ENCODE results near the gene SDK2. TPM values are rescaled to one million over a fixed set of nuclear protein-coding genes. Genes with fewer than 3 reads are reported as not detected.

SDK2 gene
- total RNA-seq, 2 donors from 2014 or later, result 1.5 to 5.6 TPM

DNA sequence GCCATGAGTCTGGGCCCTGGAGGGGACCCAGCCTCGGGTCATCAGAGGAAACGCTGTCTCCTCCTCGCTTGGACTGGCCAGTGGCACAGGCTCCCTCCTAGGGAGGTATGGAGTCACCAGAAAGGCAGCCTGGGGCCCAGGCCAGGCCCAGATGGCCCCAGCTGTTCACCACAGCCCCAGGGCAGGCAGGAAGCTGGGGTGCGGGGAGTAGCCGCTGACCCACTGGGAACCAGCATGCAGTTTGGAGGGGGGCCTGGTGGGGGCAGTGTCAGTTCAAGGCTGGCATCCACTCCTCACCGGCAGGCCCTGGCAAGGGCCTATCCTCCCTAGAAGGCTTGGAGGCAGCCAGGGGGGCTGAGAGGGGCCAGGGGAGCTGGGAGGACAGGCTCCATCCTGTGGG is 48.8 kb downstream of the SDK2 start:
- no peaks in the 10 kb centered on the region for H3K9me3 ChIP-seq
- DNase-seq (ENCODE audit: low spot score), result no peak

DNA sequence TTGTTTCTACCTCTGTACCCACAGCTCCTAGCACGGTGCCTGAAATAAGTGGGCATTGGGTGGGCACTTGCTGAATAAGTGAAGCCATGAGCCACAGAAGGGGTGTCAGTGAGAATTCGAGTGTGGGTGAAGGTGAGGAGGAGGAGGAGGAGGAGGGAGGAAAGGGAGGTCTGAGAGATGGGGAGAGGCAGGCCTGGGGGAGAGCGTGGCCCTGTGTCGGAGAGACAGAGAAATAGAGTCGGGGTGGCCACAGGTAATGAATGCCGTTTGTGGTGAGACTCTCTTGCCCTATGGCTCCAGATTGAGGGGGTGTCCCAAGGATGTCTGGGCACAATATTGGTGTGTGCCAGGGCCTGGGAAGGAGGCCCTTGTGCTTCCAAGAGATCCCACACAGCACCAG is 49.2 kb downstream of the SDK2 start:
- Histone ChIP-seq H3K36me3 (no peaks in the 10 kb centered on the region), H3K27ac (no peak overlapping the region), H3K4me3 (no peak overlapping the region), H3K4me1 (peaks cover 0 to 6% of the 10 kb centered on the region in 2 donors), H3K27me3 (no peaks in the 10 kb centered on the region), H3K9me3 (no peaks in the 10 kb centered on the region)
- DNase-seq (ENCODE audit: low spot score), result no peak
- TF ChIP-seq, protein P1, sequence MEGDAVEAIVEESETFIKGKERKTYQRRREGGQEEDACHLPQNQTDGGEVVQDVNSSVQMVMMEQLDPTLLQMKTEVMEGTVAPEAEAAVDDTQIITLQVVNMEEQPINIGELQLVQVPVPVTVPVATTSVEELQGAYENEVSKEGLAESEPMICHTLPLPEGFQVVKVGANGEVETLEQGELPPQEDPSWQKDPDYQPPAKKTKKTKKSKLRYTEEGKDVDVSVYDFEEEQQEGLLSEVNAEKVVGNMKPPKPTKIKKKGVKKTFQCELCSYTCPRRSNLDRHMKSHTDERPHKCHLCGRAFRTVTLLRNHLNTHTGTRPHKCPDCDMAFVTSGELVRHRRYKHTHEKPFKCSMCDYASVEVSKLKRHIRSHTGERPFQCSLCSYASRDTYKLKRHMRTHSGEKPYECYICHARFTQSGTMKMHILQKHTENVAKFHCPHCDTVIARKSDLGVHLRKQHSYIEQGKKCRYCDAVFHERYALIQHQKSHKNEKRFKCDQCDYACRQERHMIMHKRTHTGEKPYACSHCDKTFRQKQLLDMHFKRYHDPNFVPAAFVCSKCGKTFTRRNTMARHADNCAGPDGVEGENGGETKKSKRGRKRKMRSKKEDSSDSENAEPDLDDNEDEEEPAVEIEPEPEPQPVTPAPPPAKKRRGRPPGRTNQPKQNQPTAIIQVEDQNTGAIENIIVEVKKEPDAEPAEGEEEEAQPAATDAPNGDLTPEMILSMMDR (IDR thresholded peaks at IDR 0.05), result no peak

More for the DNA sequence above, 48.8 kb downstream of the SDK2 start:
- no peak overlapping the region for H3K27ac ChIP-seq
- TF ChIP-seq, protein P1 (IDR thresholded peaks at IDR 0.05), result peak in 1 of 2 donors; percentile 53
- no peaks in the 10 kb centered on the region for H3K27me3 ChIP-seq
- peaks cover 0 to 9% of the 10 kb centered on the region in 2 donors for H3K4me1 ChIP-seq
- H3K36me3 ChIP-seq, result no peaks in the 10 kb centered on the region
- H3K4me3 ChIP-seq, result no peak overlapping the region

DNA sequence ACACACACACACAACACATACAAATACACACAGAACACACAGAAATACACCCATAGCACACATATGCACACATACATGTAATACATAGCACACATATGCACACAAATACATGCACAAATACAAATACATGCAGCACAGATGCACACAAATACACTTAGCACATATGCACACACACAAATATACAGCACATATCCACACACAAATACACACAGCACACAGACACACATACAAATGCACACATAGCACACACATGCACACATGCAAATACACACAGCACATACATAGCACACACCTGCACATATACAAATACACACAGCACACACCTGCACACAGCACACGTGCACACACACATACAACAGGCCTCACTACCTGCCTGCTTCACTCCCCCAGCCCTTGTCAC is 49.6 kb downstream of the SDK2 start:
- peaks cover 0 to 6% of the 10 kb centered on the region in 2 donors for H3K4me1 ChIP-seq

DNA sequence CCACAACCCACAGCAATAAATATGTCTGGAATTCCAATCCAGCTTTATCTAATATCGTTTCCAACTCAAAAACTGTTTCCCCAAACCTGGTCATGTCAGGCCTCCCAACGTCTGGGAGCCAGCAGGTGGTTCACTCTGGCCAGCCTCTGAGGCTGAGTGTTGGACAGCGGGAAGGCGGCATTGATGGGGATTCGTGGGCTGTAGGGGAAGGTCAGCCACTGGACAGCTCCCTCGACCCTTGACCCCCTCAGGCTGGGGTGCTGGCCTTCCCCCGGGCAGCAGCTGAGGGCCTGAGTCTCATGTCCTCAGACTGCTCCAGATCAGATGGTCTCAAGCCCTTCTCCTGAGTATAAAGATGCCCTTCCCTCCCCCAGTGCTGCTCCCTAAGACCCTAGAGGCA is 50.2 kb downstream of the SDK2 start:
- Histone ChIP-seq H3K27me3 (no peaks in the 10 kb centered on the region), H3K27ac (no peak overlapping the region), H3K36me3 (no peaks in the 10 kb centered on the region), H3K4me3 (no peak overlapping the region), H3K4me1 (peaks cover 0 to 6% of the 10 kb centered on the region in 2 donors), H3K9me3 (no peaks in the 10 kb centered on the region)
- TF ChIP-seq, protein P1 (IDR thresholded peaks at IDR 0.05), result no peak
- DNase-seq (ENCODE audit: low spot score), result no peak

More for the DNA sequence above, 49.6 kb downstream of the SDK2 start:
- H3K9me3 ChIP-seq, result no peaks in the 10 kb centered on the region
- TF ChIP-seq, protein P1 (IDR thresholded peaks at IDR 0.05), result no peak
- no peaks in the 10 kb centered on the region for H3K27me3 ChIP-seq
- H3K27ac ChIP-seq, result no peak overlapping the region
- no peak overlapping the region for H3K4me3 ChIP-seq
- no peak for DNase-seq (ENCODE audit: low spot score)
- H3K36me3 ChIP-seq, result no peaks in the 10 kb centered on the region

DNA sequence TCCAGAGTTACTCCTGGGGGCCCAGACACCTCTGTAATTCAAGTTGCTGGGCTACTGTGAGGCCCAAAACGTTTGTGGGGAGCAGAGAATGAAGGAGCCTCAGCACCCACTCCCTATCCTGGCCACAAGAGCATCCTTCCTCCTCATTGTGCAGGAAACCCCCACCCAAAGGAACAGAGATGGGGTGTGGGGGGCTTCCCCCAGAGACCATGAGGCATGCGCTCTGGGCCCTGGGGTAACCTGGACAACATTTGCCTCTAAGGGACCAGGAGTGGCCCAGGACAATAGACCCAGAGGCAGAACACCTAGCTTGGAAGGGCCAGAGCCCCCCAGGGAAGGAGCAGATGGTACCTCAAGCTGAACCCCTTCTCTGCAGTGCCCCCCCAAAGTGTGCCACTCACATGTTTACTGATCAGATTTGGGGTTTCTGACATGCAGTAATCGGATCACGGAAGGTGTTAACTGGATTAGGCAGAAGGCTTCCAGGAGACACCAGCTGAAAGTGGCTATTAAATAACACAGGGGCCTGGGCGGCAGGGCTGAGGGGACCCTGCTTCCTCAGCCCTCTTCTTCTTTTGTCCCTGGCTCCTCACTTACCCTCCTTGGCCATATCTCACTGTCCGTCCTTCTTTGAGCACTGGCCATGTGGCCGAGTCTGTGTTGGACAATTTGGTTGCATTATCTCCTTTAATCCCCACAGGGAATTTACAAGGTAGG is 50.8 kb downstream of the SDK2 start:
- no peak for DNase-seq (ENCODE audit: low spot score)
- TF ChIP-seq, protein P1 (IDR thresholded peaks at IDR 0.05), result no peak
- Histone ChIP-seq H3K4me1 (peaks cover 0 to 6% of the 10 kb centered on the region in 2 donors), H3K27ac (no peak overlapping the region), H3K36me3 (no peaks in the 10 kb centered on the region), H3K9me3 (no peaks in the 10 kb centered on the region), H3K27me3 (no peaks in the 10 kb centered on the region), H3K4me3 (no peak overlapping the region)

All from right atrium auricular region (tissue), 2 donors.